ENCODE data around the gene RAET1E.
"Not testable (repeated sequence)": the region's sequence is repeated elsewhere in the genome, so short reads cannot be mapped to it uniquely, and the experiment has no call there.

RAET1E gene, protein sequence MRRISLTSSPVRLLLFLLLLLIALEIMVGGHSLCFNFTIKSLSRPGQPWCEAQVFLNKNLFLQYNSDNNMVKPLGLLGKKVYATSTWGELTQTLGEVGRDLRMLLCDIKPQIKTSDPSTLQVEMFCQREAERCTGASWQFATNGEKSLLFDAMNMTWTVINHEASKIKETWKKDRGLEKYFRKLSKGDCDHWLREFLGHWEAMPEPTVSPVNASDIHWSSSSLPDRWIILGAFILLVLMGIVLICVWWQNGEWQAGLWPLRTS

DNA sequence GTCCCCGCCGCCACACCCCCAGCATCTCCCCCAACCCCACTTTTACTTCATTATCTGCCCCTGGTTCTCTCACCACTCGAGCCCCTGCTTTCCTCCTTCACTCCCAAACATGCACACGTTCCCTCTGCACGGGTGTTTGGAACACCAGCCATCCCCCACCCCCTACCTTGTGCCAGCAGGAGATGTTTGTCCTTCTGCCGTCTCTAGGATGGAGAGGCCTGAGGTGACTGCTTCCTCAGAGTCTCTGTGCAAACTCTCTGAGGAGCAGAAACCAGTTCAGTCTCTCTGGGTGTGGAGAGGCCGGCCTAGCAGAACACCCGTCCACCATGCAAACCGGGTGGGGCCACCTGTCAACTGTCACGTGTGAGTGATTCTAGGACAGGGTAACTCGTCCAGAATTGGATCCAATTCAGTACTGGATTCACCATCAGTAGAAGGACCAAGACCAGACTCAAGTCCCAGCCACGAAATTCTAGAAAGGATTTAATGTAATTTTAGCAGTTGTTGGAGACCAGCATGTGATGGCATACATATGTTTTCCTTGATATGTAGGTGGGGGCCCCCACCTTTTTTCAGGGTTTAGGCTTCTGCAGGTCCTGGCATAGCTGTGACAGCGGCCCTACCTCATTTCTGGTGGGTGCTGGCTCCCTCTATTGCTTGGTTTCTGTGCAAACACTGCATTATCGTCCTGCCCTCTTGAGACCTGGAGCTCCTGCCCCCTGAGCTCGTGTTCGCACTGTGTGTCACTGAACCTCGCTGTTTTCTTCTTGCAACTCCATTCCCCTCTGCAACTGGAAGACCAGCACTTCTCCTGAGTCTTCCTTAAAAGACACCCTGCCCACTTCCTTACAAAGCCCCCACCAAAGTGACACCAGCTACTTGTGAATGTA is at the start of gene RAET1E:
Gene RAET1E (minus strand): TSS at position 259 of the 890 bp plus-strand sequence. CDS start 7,212 bp downstream, outside the sequence.
- DNase-seq = no peak

DNA sequence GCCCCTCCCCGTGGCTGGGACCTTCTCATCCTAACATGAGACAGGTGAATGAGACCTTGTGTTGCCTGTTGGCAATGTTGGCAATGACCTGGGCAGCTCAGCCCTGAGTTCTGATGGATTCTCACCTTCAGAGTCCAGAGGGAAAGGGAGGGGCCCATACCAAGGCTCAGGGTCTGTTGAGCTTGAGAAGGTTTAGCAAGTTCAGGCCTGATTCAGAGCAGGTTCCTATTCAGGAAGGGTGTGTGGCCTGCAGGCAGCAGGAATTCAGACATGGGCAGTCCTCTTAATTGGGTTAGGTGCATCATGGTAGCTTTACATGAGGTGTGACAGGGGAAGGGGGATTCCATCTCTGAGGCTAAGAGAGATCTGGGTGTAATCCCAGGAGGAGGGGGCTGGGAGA is 49.6 kb upstream of the RAET1E start:
- DNase-seq = not testable (repeated sequence)

DNA sequence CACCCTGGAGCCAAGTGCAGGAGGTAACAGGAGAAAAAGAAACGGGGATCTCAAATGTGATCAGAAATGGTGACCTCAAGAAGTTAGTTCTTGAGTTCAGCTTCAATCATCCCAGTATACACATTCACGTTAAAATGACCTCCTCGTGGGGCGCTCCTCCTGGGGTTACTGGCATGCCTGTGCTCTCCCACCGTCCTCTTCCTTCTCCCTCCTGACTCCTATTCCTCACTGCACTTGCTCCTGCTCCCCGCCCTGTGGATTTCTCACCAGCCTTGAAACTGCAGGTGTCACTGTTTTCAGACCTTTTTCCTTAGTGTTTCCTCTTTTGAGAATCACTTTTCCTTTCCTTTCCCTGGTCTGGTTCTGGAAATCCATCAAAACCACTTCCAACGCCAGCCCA is 48.7 kb upstream of the RAET1E start:
- DNase-seq = not testable (repeated sequence)

DNA sequence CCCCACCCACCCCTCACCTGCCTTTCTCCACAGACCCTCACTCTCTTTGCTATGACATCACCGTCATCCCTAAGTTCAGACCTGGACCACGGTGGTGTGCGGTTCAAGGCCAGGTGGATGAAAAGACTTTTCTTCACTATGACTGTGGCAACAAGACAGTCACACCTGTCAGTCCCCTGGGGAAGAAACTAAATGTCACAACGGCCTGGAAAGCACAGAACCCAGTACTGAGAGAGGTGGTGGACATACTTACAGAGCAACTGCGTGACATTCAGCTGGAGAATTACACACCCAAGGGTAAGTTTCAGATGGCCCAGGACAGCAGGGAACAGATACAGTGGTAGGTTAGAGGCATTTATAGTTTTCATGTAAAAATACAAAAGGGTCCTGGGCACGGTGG is 47.4 kb upstream of the RAET1E start:
- not testable (repeated sequence) for DNase-seq

DNA sequence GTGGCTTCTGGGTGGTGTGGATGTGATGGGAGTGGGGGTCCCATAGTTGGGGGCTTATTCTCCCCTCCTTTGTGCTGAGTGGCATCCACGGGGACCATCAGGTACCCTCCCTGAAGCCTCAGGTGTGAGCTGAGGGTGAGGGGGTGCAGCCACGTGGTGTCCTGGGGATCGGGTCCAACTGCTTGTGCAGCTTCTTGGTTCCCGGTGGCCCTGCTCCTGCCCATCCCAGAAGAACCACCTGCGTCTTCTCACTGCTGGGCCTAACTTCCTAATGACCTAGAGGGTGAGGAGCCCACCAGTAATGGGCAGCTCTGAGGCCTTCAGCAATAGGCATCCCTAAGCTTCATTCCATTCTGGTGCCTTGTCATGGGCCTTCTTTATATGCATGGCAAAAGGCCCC is 45.4 kb upstream of the RAET1E start:
- DNase-seq = not testable (repeated sequence)

DNA sequence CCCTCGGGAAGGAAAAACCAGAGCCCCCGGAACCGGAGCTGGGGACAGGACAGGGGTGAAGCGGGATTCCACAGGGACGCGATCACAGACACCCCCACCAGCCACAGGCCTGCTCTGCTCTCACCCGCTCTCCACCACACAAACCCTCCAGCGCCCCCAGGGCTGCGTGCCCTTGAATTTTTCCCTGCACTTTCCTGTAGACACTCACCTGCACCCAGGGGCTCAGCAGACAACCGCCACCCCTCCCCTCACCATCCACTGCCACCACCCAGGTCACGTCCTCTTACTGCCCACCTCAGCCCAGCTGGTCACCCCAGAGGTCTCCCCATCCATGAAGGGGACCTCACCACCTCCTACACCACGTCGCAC is 44.5 kb upstream of the RAET1E start:
- DNase-seq = no peak

DNA sequence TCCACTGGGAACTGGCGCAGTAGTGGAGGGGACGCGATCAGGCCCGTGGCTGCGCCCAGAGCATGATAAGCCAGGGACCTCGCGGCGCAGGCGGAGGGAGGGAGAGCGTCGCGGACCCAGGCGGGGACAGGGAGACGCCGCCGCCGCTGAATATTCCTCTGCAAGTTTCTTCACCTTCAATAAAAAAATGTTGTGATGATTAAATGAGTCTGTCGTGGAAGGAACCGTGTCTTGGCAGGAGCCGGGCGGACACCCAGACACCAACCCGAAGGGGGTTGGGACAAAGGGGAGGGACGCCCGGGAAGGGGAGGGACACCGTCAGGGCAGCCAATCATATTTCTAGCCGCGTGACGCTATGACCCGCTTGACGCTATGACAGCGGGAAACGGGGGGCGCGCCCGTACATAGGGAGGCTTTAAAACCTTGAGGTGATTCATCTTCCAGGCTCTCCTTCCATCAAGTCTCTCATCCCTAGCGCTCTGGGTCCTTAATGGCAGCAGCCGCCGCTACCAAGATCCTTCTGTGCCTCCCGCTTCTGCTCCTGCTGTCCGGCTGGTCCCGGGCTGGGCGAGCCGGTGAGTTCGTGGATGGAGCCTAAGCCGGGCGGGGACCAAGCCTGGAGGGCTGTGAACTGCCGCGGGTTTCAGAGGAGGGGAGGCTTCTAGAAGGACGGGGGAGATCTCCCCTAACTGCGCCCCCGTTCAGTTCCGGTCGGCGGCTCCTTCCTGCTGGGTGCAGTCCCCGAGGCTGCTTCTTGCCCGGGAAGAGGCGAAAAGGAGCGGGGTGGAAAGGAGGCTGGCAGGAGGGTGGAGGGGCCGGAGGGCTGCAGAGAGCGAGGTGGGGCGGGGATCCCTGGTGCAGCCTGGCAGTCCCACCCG is 43.9 kb upstream of the RAET1E start, which contains the start of gene ULBP2:
Gene ULBP2 (plus strand): TSS at position 432 of the 878 bp plus-strand sequence. CDS start 59 bp downstream, at position 491.
- peak; percentile 49 for DNase-seq

DNA sequence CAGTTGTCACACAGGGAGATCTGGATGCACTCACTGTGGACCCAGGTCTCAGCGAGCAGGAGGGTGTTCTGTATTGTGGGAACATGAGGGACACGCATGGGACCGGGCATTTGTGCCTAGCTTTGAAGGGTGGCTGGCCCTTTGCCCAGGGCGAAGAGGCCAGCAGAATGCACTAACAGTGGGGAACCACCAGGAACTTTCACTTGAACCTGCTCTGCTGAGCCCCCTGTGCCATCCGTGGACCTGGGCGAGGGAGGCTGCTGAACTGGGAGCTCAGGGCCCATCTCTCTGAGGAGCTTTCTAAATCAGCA is 42.7 kb upstream of the RAET1E start:
- DNase-seq = no peak

DNA sequence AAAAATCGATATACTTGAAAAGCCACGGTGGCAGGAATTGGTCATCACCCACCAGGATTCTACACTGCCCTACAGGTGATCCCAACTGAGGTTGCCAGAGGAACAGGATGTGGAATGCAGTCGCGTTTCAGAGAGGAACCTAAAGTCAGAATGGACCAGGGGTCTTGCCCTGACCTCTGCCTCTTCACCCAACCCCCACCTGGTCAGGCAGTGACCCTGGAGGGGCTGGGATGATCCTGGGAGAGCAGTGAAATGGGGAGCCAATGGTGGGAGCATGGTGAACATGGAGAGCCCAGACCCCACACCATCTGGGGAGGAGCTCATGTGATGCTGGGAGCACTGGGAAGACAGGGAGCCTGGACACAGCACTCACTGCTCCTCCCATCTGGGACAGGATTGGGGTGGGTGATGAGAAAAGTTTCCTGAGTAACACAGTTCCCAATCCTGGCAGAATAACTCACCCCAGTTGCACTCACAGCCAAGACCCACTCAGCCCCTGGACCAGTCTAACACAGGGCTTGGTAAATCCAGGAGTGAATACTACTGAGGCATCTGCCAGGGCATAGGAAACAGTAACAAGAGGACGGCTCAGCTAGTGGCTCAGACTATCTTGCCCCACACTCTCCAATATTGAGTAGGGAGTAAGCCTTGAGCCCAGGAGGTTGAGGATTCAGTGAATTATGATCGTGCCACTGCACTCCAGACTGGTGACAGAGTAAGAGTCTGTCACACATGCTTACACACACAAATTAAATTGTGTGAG is 42.2 kb upstream of the RAET1E start:
- no peak for DNase-seq

DNA sequence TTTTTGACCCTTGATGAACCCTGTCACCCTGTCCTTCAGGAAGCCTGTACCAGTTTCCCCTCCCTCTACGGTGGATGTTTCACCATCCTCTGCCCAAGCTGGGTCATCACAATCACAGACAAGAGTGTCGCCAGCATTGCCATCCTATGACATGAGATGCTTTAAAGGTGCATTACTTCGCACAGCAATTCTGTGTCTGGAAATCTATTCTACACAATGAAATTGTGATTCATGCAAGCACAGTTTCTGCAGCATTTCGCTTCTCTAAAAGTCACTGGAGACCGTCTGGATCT is 41.4 kb upstream of the RAET1E start:
- no peak for DNase-seq

DNA sequence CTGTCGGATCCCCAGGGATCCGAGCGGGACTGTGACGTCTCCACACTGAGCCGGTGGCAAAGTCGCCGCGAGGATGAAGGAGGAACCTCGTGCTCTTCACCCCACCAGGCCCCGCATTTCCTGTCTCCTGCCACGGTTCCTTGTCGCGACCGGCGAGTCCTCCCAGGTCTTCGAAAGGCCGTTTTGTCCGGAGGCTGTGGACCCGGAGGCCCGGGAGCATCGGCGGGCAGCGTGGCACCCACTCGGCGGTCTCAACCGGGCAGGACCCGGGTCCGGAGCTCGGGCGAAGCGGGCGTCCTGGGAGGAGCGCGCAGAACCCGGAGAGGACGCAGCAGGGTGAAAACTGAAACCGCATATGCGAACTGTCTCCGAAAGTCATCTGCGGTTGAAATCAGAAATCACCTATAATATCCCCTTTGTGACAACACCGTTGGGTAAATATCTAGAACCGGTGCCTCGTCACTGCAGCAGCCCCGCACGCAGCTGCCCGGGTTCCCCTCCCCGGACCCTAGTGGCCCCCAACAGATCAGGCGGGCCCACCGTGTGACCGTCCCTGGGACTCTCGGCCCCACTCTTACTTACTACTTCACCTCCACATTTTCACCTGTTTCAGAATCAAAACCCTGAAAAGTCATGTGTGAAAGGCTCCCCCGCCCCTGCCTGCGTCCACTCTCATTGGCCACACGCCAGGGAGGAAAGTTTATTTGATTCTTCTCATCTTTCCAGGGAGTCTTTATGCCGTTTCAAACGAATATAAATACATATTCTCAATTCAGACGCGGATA is 40.9 kb upstream of the RAET1E start:
- no peak for DNase-seq

DNA sequence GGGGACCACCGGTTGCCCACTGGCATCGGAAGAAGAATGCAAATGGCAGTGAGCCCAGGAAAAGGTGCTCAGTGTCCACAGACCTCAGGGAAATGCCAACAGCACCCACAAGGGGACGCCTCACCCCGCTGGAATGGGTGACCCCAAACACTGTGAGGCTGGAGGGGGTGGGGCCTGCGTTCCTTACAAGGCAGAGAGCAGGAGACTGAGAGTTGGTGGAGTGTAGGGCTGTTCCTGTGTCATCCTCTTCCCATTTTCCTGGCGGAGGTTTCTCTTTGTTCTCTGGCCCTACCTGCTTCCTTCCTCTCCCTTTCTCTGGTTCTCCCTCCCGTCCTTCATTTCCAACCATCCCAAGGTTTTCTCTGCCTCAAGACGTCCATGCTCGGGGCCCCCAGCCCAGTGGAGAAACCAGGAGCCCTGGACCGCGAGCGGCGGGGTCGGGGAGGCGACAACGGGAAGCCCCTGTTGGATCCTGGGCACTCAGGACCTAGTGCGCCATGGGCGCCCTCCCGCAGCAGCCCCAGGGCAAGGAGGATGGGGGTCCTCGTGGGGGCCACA is 40.2 kb upstream of the RAET1E start:
- DNase-seq = not testable (repeated sequence)

DNA sequence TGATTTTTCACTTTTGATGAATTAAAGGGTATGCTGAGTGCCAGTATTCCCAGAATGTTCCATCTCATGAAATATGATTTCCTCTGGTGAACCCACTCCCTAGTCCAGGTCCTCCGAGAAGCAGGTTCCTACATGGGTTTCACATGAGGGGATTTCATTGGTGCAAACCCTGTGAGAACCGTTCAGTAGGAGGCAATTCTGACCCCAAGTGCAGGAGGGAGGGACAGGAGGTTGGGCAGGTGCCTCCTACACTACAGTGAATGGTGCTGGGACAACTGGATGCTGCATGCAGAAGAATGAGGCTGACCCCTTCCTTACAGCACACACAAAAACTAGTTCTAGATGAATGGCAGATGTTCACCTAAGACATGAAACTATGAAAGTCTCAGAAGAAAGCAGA is 38.8 kb upstream of the RAET1E start:
- DNase-seq = no peak

DNA sequence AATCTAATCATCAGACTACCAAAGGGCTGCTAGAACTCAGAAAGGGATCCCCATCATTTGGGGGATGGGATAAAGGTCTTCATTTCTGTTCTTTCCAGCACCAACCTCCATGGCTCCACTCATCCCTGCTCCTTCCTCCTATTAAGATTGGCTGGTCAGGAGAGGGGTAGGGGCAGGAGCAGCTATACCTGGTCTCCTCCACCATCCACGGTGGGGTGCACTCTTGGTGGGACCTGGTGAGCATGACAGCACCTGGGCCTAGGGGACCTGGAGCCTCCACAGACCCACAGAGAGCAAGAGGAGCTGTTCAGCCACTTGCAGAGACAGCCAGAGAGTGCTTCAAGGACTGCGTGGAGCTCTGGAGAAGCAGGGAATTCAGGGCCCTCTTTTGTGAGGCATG is 37.8 kb upstream of the RAET1E start:
- no peak for DNase-seq

DNA sequence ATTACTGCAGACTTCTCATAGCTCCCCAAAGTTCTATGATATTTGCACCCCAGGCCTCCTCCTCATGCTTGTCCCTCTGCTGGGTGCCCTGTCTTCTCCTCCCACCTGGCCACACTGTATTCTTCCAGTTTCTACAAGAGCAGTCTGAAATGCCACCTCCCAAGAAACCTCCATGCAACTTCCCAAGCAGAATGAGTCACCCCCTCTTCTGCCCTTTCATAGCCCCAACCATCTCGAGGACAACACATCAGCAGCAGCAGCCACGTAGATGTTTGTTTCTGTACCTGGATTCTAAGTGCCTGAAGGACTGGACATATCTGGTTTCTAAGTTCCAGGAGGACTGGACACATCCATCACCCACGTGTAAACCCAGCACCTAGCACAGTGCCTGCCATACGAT is 37.3 kb upstream of the RAET1E start:
- DNase-seq = no peak

DNA sequence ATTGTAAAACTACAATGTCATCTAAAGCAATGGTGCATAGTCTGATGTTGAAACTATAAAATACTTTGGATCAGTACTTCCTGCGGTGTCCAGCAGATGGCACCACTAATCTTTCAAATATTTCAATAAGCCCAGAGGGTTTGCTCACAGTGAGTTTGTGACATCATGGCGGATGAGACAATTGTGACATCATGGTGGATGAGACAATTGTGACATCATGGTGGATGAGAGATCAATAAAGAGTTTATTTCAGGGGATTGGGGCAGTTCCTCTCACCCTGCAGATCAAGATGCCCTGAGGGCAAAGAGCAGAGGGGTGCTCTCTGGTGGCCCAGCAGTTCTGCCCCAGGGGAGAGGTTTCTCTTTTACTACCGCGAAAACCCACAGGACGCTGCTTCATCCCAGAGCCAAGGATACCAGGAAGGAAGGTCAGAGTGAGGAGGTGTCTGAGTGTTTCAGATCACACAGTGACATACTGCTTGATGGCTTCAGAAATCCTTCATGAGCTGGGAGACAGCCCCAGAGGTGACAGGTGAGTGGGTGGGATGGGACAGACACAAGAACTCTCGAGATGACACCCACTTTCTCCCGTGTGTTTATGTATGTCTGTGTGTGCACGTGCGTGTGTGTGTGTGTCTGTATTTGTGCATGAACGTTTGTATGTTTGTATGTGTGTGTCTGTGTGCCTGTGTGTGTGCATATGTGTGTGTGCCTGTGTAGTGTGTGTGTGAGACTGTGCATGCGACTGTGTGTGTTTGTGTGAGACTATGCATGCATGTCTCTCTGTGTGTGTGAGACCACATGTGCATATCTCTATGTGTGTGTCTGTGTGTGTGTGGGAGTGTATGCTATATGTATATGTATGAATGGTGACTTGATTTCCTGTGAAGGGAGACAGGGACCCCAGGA is 36.6 kb upstream of the RAET1E start:
- DNase-seq = peak; percentile 49

DNA sequence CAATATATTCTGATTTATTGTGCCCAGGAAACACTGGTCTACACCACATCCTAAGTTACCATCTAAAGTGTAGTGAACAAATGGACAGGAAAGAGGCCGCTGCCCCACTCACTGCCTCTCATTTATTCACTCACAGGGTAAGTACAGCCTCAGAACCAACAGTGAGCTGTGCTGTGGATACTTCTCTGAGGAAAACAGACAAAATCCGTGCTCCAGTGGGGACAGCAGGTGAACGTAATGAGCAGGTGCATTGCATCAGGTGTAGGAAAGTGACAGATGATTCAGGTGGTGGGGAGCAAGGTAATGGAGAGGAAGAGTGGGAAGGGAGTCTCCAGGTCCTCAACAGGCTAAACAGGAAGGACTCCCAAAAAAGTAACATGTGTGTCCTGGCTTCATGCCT is 35.5 kb upstream of the RAET1E start:
- no peak for DNase-seq

DNA sequence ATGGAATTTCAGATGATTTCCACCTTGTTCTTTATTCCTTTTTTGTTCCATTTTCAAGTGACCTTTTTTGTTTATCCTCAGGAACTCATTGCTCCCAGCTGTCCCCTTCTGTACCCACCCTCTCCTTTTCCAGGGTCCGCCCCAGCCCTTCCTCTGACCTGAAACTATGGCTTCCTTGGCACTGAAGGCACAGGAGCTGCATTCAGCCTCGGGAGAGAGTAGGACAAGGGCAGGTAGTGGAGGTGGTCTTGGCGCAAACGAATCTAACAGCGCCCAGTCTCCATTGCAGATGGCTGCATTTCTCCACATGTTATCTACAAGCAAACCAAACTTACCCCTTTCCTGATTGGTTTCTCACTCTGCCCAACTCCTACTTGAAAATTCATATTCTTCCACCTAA is 35.1 kb upstream of the RAET1E start:
- no peak for DNase-seq

DNA sequence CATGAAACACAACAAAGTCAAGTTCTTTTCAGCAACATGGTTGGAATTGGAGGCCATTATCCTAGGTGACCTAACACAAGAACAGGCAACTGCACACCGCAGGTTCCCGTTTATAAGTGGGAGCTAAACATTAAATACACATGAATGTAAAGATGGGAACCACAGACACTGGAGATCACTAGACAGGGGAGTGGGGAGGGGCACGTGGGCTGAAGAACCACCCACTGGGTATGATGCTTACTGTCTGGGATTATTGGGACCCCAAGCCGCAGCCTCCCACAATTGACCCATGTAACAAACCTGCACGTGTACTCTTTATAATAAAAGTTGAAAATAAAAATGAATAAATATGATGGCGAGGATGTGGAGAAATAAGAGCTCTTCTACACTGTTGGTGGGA is 33.6 kb upstream of the RAET1E start:
- no peak for DNase-seq

DNA sequence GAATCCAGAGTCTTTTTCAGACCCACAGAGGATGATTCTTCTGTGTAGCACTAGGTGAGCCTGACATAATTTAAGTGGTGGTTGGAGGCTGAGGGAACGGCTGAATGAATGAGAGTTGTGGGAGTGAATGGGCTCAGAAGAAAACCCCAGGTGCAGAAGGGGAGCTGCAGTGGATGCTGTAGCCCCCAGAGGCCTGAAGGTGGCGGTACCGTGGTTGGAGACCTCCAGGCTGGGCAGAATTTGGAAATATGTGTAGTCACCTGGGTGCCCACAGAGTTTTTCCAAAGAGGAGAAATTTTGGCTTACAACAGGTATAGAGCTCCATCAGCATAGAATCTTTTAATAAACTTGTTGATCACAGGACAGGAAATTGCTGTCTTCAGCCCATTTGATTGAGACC is 31.5 kb upstream of the RAET1E start:
- DNase-seq = no peak

DNA sequence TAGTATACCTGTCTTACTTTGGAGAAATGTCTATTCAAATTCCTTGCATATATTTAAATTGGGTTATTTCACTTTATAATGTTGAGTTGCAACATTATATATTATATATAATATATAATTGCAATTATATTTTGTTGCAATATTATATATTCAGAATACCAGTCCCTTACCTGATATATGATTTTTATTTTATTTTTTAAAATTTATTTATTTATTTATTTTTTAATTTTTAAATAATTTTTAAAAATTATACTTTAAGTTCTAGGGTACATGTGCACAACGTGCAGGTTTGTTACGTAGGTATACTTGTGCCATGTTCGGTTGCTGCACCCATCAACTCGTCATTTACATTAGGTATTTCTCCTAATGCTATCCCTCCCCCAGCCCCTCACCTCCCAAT is 29.1 kb upstream of the RAET1E start:
- DNase-seq = not testable (repeated sequence)

Measured in NCI-H526 treated with DMSO at 0.1 percent for 48 hours (cell line).